Fibroblast of the aortic adventitia (primary cell): ENCODE measurements around the gene FANCE. TPM values are rescaled to one million over a fixed set of nuclear protein-coding genes. Genes with fewer than 3 reads are reported as not detected.
"Not testable (repeated sequence)": the region's sequence is repeated elsewhere in the genome, so short reads cannot be mapped to it uniquely, and the experiment has no call there.

Source experiments
- DNase-seq: peaks from one replicate; pipeline ENCODE4 v3.0.0-alpha.2; 2010; ENCODE audit warnings: low read depth
- H3K4me3 ChIP-seq: 2 replicates; pipeline ENCODE4 v1.5.1; 2011; ENCODE audit warnings: low read depth, mild to moderate bottlenecking, control low read depth, low read length, moderate library complexity
- small RNA-seq: library from RNA; depleted of rRNA; stranded (forward); fragments of <200 nt; gene quantifications from one replicate; pipeline ENCODE3, GENCODE V24; 2012
- total RNA-seq: library from RNA; depleted of rRNA; stranded (reverse); fragments of >200 nt; gene quantifications from 2 replicates; pipeline ENCODE4 v1.2.3, GENCODE V29; 2012; ENCODE audit warnings: low replicate concordance
- TF ChIP-seq, protein P1 (sequence below): IDR thresholded peaks from 2 replicates; pipeline ENCODE4 v1.5.1; 2011; ENCODE audit warnings: mild to moderate bottlenecking, low read length, control low read depth, inconsistent platforms; ENCODE audit not compliant: insufficient read depth

The FANCE gene
- total RNA-seq, 1 donor = 7.7 TPM

DNA sequence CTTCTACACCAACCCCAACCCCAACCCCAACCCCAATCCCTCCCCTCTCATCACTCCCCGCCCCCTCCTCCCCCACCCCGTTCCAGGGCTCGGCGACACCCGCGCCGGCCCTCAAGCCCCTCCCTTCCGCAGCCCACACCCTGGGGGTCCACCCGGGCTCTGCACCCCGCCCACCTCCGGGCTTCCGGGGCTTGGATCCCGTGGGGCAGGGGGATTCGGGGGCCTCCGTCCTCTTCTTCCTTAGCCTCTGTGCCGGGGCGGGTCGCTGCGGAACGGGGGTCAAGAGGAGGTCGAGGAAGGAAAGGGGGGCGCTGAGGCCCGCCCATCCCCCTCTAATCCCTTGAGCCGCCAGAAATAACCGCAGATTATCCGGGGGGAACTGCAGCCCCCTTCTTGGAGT lies 59.9 kb downstream of the FANCE start:
- TF ChIP-seq, protein P1, sequence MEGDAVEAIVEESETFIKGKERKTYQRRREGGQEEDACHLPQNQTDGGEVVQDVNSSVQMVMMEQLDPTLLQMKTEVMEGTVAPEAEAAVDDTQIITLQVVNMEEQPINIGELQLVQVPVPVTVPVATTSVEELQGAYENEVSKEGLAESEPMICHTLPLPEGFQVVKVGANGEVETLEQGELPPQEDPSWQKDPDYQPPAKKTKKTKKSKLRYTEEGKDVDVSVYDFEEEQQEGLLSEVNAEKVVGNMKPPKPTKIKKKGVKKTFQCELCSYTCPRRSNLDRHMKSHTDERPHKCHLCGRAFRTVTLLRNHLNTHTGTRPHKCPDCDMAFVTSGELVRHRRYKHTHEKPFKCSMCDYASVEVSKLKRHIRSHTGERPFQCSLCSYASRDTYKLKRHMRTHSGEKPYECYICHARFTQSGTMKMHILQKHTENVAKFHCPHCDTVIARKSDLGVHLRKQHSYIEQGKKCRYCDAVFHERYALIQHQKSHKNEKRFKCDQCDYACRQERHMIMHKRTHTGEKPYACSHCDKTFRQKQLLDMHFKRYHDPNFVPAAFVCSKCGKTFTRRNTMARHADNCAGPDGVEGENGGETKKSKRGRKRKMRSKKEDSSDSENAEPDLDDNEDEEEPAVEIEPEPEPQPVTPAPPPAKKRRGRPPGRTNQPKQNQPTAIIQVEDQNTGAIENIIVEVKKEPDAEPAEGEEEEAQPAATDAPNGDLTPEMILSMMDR = no peak
- DNase-seq = no peak
- no peak overlapping the region for H3K4me3 ChIP-seq

DNA sequence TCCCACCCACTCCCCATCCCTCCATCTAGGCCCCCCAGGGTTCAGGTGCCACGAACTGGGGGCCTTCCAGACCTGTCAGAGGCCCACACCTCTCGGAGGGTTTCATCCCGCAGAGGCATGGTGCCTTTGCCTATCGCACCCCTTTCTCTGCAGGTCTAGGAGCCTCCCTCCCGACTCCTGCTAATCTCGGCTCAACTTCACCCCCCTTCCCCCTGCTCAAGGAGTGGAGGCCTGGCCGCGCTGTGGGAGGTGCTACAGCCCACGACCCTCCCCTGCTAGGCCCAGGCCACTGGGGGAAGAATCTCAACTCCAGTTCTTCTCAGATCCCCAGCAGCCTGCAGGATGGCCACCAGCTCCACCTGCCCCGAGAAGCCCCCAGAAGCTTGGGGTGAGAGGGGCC lies 60.6 kb downstream of the FANCE start, which contains the start of gene TULP1:
TULP1 (minus strand) TSS at position 157 of the 400 bp plus-strand sequence; CDS start at position 119, 38 bp downstream.
- DNase-seq = no peak
- TF ChIP-seq, protein P1 = no peak
- H3K4me3 ChIP-seq = no peak within 1 kb of the TSS

DNA sequence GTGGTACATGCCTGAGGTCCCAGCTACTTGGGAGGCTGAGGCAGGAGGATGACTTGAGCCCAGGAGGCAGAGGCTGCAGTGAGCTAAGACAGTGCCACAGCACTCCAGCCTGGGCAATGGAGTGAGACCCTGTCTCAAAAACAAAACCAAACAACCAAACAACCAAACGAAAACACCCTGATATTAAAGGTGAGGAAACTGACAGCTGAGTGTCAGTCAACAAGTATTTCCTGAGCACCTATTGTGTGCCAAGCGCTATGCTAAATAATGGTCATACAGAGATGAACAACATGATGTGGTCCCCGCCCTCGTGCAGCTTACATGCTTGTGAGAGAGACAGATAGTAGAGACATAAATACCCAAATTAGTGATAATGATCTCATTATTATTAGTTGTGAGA lies 62.4 kb downstream of the FANCE start:
- no peak overlapping the region for H3K4me3 ChIP-seq
- TF ChIP-seq, protein P1 = no peak
- no peak for DNase-seq

DNA sequence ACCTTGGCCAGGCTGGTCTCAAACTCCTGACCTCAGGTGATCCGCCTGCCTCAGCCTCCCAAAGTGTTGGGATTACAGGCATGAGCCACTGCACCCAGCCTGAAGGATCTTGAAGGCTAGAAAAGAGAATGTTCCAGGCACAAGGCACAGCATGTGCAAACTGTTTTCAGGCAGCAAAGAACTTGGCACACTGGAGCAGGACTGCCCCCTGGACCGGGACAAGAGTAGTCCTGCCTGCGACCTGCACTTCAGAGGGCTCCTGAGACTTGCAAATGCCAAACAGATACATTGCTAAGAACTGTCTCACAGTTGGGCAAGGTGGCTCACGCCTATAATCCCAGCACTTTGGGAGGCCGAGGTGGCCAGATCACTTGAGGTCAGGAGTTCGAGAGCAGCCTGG lies 63.8 kb downstream of the FANCE start:
- DNase-seq = not testable (repeated sequence)

More for the DNA sequence above, 63.8 kb downstream of the FANCE start:
- H3K4me3 ChIP-seq = not testable (repeated sequence)

Small RNAs within 50 kb of the gene (small RNA-seq; reads per million reads assigned to genes)
- not detected for gene MIR7111

Other genes starting within 250 kb of the FANCE start
- 1.8 and 10.0 TPM in 2 replicates for gene SCUBE3, start 238.4 kb upstream of the FANCE start, total RNA-seq
- gene ZNF76, start 192.6 kb upstream of the FANCE start, total RNA-seq = 5.9 and 18.4 TPM in 2 replicates
- gene DEF6, start 154.5 kb upstream of the FANCE start, total RNA-seq = 0.18 and 1.1 TPM in 2 replicates
- 1.3 and 10.4 TPM in 2 replicates for gene PPARD, start 109.8 kb upstream of the FANCE start, total RNA-seq
- 778 and 1,853 TPM in 2 replicates for gene RPL10A, start 16.1 kb downstream of the FANCE start, total RNA-seq
- 4.6 and 11.6 TPM in 2 replicates for gene TEAD3, start 44.7 kb downstream of the FANCE start, total RNA-seq
- gene TULP1, start 60.6 kb downstream of the FANCE start, total RNA-seq = not detected in 2 replicates
- gene FKBP5, start 236.6 kb downstream of the FANCE start, total RNA-seq = 2.9 and 5.3 TPM in 2 replicates